OCI-LY7 (cell line): ENCODE results near the gene LYSMD4. TPM values are rescaled to one million over a fixed set of nuclear protein-coding genes. Genes with fewer than 3 reads are reported as not detected.

Experiments used
- BruUV-seq: library from RNA; stranded (reverse); fragments of 400-500 nt; replicated peaks from 2 replicates; lab custom pipeline; 2021; lab: Mats Ljungman, UMichigan
- CTCF ChIA-PET: fragments of 300-600 bp; sonication (Branson Sonifier 250); formaldehyde crosslinking; loops from one replicate; lab custom pipeline; 2022; ENCODE audit warnings: antibody characterized with exemption; ENCODE audit not compliant: unreplicated experiment; lab: Charles Lee
- POLR2A ChIA-PET: fragments of 300-600 bp; sonication (Branson Sonifier 250); formaldehyde crosslinking; loops from one replicate; lab custom pipeline; 2022; ENCODE audit warnings: antibody characterized with exemption; lab: Charles Lee
- DNase-seq: peaks from one replicate; pipeline ENCODE4 v3.0.0-alpha.2; 2015; ENCODE audit warnings: low spot score
- H2AFZ ChIP-seq: fragments of 200-600 bp; sonication (generic), shearing (Covaris generic); 2 replicates; pipeline ENCODE4 v1.6.1; 2014; ENCODE audit warnings: mild to moderate bottlenecking, antibody characterized with exemption, low read length, moderate library complexity
- H3K27ac ChIP-seq: fragments of 200-600 bp; sonication (generic); 2 replicates; pipeline ENCODE4 v1.5.1; 2014; ENCODE audit warnings: mixed run types, low read depth, mild to moderate bottlenecking, moderate library complexity, low read length, inconsistent platforms; ENCODE audit not compliant: poor library complexity, severe bottlenecking
- H3K36me3 ChIP-seq: fragments of 200-600 bp; sonication (generic); 2 replicates; pipeline ENCODE4 v1.6.1; 2014; ENCODE audit warnings: mild to moderate bottlenecking, antibody characterized with exemption, low read length, moderate library complexity, mixed read lengths; ENCODE audit not compliant: insufficient read depth
- H3K4me1 ChIP-seq: fragments of 200-600 bp; sonication (generic); 2 replicates; pipeline ENCODE4 v1.5.1; 2014; ENCODE audit warnings: mild to moderate bottlenecking, low read length; ENCODE audit not compliant: insufficient read depth, poor library complexity, severe bottlenecking
- H3K4me2 ChIP-seq: fragments of 200-600 bp; sonication (generic); 2 replicates; pipeline ENCODE4 v1.6.1; 2014; ENCODE audit warnings: mild to moderate bottlenecking, low read length
- H3K4me3 ChIP-seq: fragments of 200-600 bp; sonication (generic); 2 replicates; pipeline ENCODE4 v1.5.1; 2014; ENCODE audit warnings: mild to moderate bottlenecking, low read depth, low read length; ENCODE audit not compliant: poor library complexity, severe bottlenecking
- H3K79me2 ChIP-seq: fragments of 200-600 bp; sonication (generic); 2 replicates; pipeline ENCODE4 v1.6.1; 2016; ENCODE audit warnings: low read depth, mild to moderate bottlenecking, low read length, moderate library complexity, mixed read lengths; ENCODE audit not compliant: insufficient read depth
- H3K9me2 ChIP-seq: fragments of 200-600 bp; sonication (generic); 2 replicates; pipeline ENCODE4 v1.6.1; 2016; ENCODE audit warnings: mild to moderate bottlenecking, low read length, mixed read lengths; ENCODE audit not compliant: insufficient read depth
- H3K9me3 ChIP-seq: fragments of 200-600 bp; sonication (generic); 2 replicates; pipeline ENCODE4 v1.6.1; 2014; ENCODE audit warnings: mild to moderate bottlenecking, mixed run types, low read length, mixed read lengths
- H4K20me1 ChIP-seq: fragments of 200-600 bp; sonication (generic); 2 replicates; pipeline ENCODE4 v1.6.1; 2014; ENCODE audit warnings: mild to moderate bottlenecking, antibody characterized with exemption, low read length, moderate library complexity, mixed read lengths; ENCODE audit not compliant: insufficient read depth
- CTCF ChIP-seq: fragments of 200-600 bp; sonication (generic); conservative IDR thresholded peaks from 2 replicates; pipeline ENCODE4 v1.5.1; 2014; ENCODE audit warnings: mild to moderate bottlenecking, antibody characterized with exemption, low read length, moderate library complexity, mixed read lengths
- EZH2phosphoT487 ChIP-seq: fragments of 200-600 bp; sonication (generic); IDR thresholded peaks from 2 replicates; pipeline ENCODE4 v1.6.1; 2018; ENCODE audit warnings: low read depth, borderline replicate concordance, mild to moderate bottlenecking, mixed run types, antibody characterized with exemption, low read length, moderate library complexity, mixed read lengths
- intact Hi-C: fragments of 100-400 bp; cut with micrococcal nuclease; formaldehyde crosslinking; loops from one replicate; pipeline ENCODE4 v1.10.0; 2022; ENCODE audit not compliant: unreplicated experiment
- total RNA-seq, 2 experiments: library from RNA; depleted of rRNA in 1 of 2; stranded (reverse); fragments of >200 nt in 1 of 2; shearing (Covaris generic) in 1 of 2; gene quantifications; 2 replicates each; pipeline ENCODE4 v1.2.3, GENCODE V29; 2014 to 2022

The LYSMD4 gene
- total RNA-seq, 2 experiments from 2014 or later = 6.5 to 7.7 TPM

- Histone ChIP-seq H4K20me1 (no peaks in the 10 kb centered on the region), H3K9me3 (no peaks in the 10 kb centered on the region), H2AFZ (no peak overlapping the region), H3K4me3 (no peak overlapping the region), H3K4me1 (no peaks in the 10 kb centered on the region), H3K9me2 (no peaks in the 10 kb centered on the region), H3K4me2 (no peak overlapping the region), H3K27ac (no peak overlapping the region), H3K36me3 (peaks cover 20% of the 10 kb centered on the region; the same call in 1 of the 2 replicates), H3K79me2 (no peaks in the 10 kb centered on the region)
- ChIA-PET POLR2A (no interaction called here), CTCF (no interaction called here)
- intact Hi-C loops = loop anchor here (10.0 kb wide), 2 partner anchors 195 to 305 kb away; no protein-coding TSS in a partner anchor
- no TSS peak for BruUV-seq
- TF ChIP-seq EZH2phosphoT487 (no peak), CTCF (no peak)
- no peak for DNase-seq
These were observed 23.8 kb downstream of the LYSMD4 start for GRCh38 chr15:99709243-99709986.

GRCh38 chr15:99708563-99708962 lies 24.7 kb downstream of the LYSMD4 start:
- no peaks in the 10 kb centered on the region for H3K9me2 ChIP-seq
- no peak overlapping the region for H3K27ac ChIP-seq
- peaks cover 20% of the 10 kb centered on the region; the same call in 1 of the 2 replicates for H3K36me3 ChIP-seq
- no peaks in the 10 kb centered on the region for H4K20me1 ChIP-seq
- ChIA-PET CTCF (no interaction called here), POLR2A (interaction anchor here (0.6 kb wide), 3 partner anchors 15 to 181 kb away, joined by 3 to 4 read pairs (median 3); no protein-coding TSS in a partner anchor)
- H3K9me3 ChIP-seq = no peaks in the 10 kb centered on the region
- no peak overlapping the region for H3K4me2 ChIP-seq
- no peak overlapping the region for H2AFZ ChIP-seq
- intact Hi-C loops = loop anchor here (10.0 kb wide), 2 partner anchors 194 to 304 kb away; no protein-coding TSS in a partner anchor
- H3K79me2 ChIP-seq = no peaks in the 10 kb centered on the region
- no peak for DNase-seq
- H3K4me3 ChIP-seq = no peak overlapping the region
- no TSS peak for BruUV-seq
- TF ChIP-seq EZH2phosphoT487 = no peak
- TF ChIP-seq CTCF = no peak
- peaks cover 6% of the 10 kb centered on the region for H3K4me1 ChIP-seq
